SK-N-SH (cell line): ENCODE measurements around the gene AGO1. TPM values are rescaled to one million over a fixed set of nuclear protein-coding genes. Genes with fewer than 3 reads are reported as not detected.

Experiments used
- CTCF ChIA-PET: fragments of 300-600, 350-600 bp; formaldehyde crosslinking; extraction: SDS; loops from one replicate; lab custom pipeline; 2021; lab: Yijun Ruan, JAX
- POLR2A ChIA-PET: fragments of 350-600 bp; sonication (Branson Sonifier 250); formaldehyde crosslinking; extraction: SDS; loops from one replicate; lab custom pipeline; 2020; ENCODE audit warnings: antibody characterized with exemption, inconsistent platforms; lab: Yijun Ruan, JAX
- DNase-seq: peaks from one replicate; pipeline ENCODE4 v3.0.0; 2012
- H2AFZ ChIP-seq: fragments of 200-600 bp; sonication (generic); 2 replicates; pipeline ENCODE4 v1.8.1; 2016; ENCODE audit warnings: antibody characterized with exemption, mild to moderate bottlenecking, low read depth
- H3F3A ChIP-seq: fragments of 200-600 bp; sonication (generic); replicated peaks from 2 replicates; pipeline ENCODE3; 2016; ENCODE audit warnings: antibody characterized with exemption, mild to moderate bottlenecking; ENCODE audit not compliant: insufficient read depth
- H3K27ac ChIP-seq, 2 experiments: fragments of 200-500 bp in 1 of 2; fragments of 200-600 bp in 1 of 2; sonication (Bioruptor generic) in 1 of 2; sonication (generic), shearing (Covaris generic) in 1 of 2; 2 replicates each; pipeline versions ENCODE4 v1.5.1 to v1.6.1; 2014 to 2016; ENCODE audit warnings: low read depth in 2 of 2, inconsistent platforms in 1 of 2, low read length in 1 of 2, mild to moderate bottlenecking in 1 of 2, mixed read lengths in 1 of 2
- H3K27me3 ChIP-seq: fragments of 200-600 bp; sonication (generic), shearing (Covaris generic); 2 replicates; pipeline ENCODE4 v1.6.1; 2016; ENCODE audit warnings: mixed run types; ENCODE audit not compliant: insufficient read depth
- H3K36me3 ChIP-seq, 2 experiments: fragments of 200-500 bp in 1 of 2; fragments of 200-600 bp in 1 of 2; sonication (Bioruptor generic) in 1 of 2; sonication (generic) in 1 of 2; replicated peaks in 1 of 2; 2 replicates each; pipeline versions ENCODE3 to v1.5.1; 2014 to 2016; ENCODE audit warnings: low read length in 1 of 2, mild to moderate bottlenecking in 1 of 2; ENCODE audit not compliant: insufficient read depth in 2 of 2, control insufficient read depth in 1 of 2
- H3K4me1 ChIP-seq, 2 experiments: fragments of 200-500 bp in 1 of 2; fragments of 200-600 bp in 1 of 2; sonication (Bioruptor generic) in 1 of 2; sonication (generic), shearing (Covaris generic) in 1 of 2; 2 replicates each; pipeline versions ENCODE4 v1.5.1 to v1.6.1; 2014 to 2016; ENCODE audit warnings: low read depth in 1 of 2, low read length in 1 of 2, mixed run types in 1 of 2; ENCODE audit not compliant: insufficient read depth in 2 of 2, control insufficient read depth in 1 of 2
- H3K4me2 ChIP-seq: fragments of 200-600 bp; sonication (generic), shearing (Covaris generic); 2 replicates; pipeline ENCODE4 v1.6.1; 2017; ENCODE audit warnings: mixed run types
- H3K4me3 ChIP-seq, 2 experiments: fragments of 200-500 bp in 1 of 2; fragments of 200-600 bp in 1 of 2; sonication (Bioruptor generic) in 1 of 2; sonication (generic), shearing (Covaris generic) in 1 of 2; 2 replicates each; pipeline versions ENCODE4 v1.5.1 to v1.8.1; 2014 to 2016; ENCODE audit warnings: low read depth in 2 of 2, inconsistent platforms in 1 of 2, low read length in 1 of 2, mild to moderate bottlenecking in 1 of 2, mixed read lengths in 1 of 2, moderate library complexity in 1 of 2
- H3K79me2 ChIP-seq: fragments of 200-600 bp; sonication (generic); 2 replicates; pipeline ENCODE4 v1.8.1; 2017; ENCODE audit warnings: mild to moderate bottlenecking; ENCODE audit not compliant: insufficient read depth
- H3K9ac ChIP-seq: fragments of 200-600 bp; sonication (generic); 2 replicates; pipeline ENCODE4 v1.6.1; 2017; ENCODE audit warnings: mixed run types
- H3K9me2 ChIP-seq: fragments of 200-600 bp; sonication (generic); 2 replicates; pipeline ENCODE4 v1.6.1; 2017; ENCODE audit warnings: mixed run types
- H3K9me3 ChIP-seq: fragments of 200-600 bp; sonication (generic); 2 replicates; pipeline ENCODE4 v1.6.1; 2017; ENCODE audit warnings: mixed run types, mild to moderate bottlenecking, moderate library complexity
- H4K20me1 ChIP-seq: fragments of 200-600 bp; sonication (generic); 2 replicates; pipeline ENCODE4 v1.6.1; 2017; ENCODE audit warnings: mild to moderate bottlenecking, mixed run types; ENCODE audit not compliant: insufficient read depth
- ELF1 ChIP-seq: IDR thresholded peaks from 2 replicates; pipeline ENCODE4 v1.4.0; 2012
- EZH2phosphoT487 ChIP-seq: fragments of 200-600 bp; sonication (generic); IDR thresholded peaks from 2 replicates; pipeline ENCODE4 v1.6.1; 2017; ENCODE audit warnings: low read depth, mixed run types, mild to moderate bottlenecking, antibody characterized with exemption, moderate library complexity, borderline replicate concordance
- FOXJ3 ChIP-seq: sonication (generic); formaldehyde crosslinking; IDR thresholded peaks from 2 replicates; pipeline ENCODE4 v1.5.1; 2020; ENCODE audit warnings: mild to moderate bottlenecking, missing genetic modification reagents
- FOXM1 ChIP-seq: IDR thresholded peaks from 2 replicates; pipeline ENCODE4 v1.4.0; 2012; ENCODE audit warnings: low read depth, mild to moderate bottlenecking
- GABPA ChIP-seq: IDR thresholded peaks from 2 replicates; pipeline ENCODE4 v1.4.0; 2012; ENCODE audit warnings: low read depth, mild to moderate bottlenecking
- GATA2 ChIP-seq: sonication (generic); formaldehyde crosslinking; IDR thresholded peaks from 2 replicates; pipeline ENCODE4 v1.5.0; 2020; ENCODE audit warnings: mild to moderate bottlenecking, missing genetic modification reagents
- JUND ChIP-seq: IDR thresholded peaks from 2 replicates; pipeline ENCODE4 v1.4.0; 2012
- MAX ChIP-seq: IDR thresholded peaks from 2 replicates; pipeline ENCODE4 v1.4.0; 2012; ENCODE audit warnings: low read depth
- NRF1 ChIP-seq: IDR thresholded peaks from 2 replicates; pipeline ENCODE4 v1.6.1; 2012; ENCODE audit warnings: low read depth, mild to moderate bottlenecking, low read length
- PBX3 ChIP-seq: IDR thresholded peaks from 2 replicates; pipeline ENCODE4; 2012
- RAD21 ChIP-seq: IDR thresholded peaks from 2 replicates; pipeline ENCODE4 v1.6.1; 2012; ENCODE audit warnings: mild to moderate bottlenecking, low read length
- RCOR1 ChIP-seq: fragments of 150-350 bp; IDR thresholded peaks from 2 replicates; pipeline ENCODE4 v1.6.1; 2017; ENCODE audit warnings: antibody characterized with exemption, low read length
- RFX5 ChIP-seq: IDR thresholded peaks from 2 replicates; pipeline ENCODE4 v1.6.1; 2012; ENCODE audit warnings: mild to moderate bottlenecking, improper control_type of control experiment, low read length
- RXRA ChIP-seq: IDR thresholded peaks from 2 replicates; pipeline ENCODE4 v1.4.0; 2012; ENCODE audit warnings: low read depth, mild to moderate bottlenecking, borderline replicate concordance
- SIN3A ChIP-seq: IDR thresholded peaks from 2 replicates; pipeline ENCODE4 v1.6.1; 2012; ENCODE audit warnings: low read depth, mild to moderate bottlenecking, low read length, moderate library complexity, borderline replicate concordance
- TCF12 ChIP-seq: IDR thresholded peaks from 2 replicates; pipeline ENCODE4 v1.4.0; 2012
- USF2 ChIP-seq: fragments of 150-350 bp; IDR thresholded peaks from 2 replicates; pipeline ENCODE4 v1.6.1; 2017; ENCODE audit warnings: antibody characterized with exemption, low read length, low read depth, borderline replicate concordance
- ZBTB33 ChIP-seq: IDR thresholded peaks from 2 replicates; pipeline ENCODE4 v1.4.0; 2012; ENCODE audit warnings: low read depth, borderline replicate concordance
- WGBS: methylation state at CpG from one replicate; pipeline ENCODE4 v1.1.6; 2017; ENCODE audit warnings: low lambda C conversion rate; 5-methylcytosine and 5-hydroxymethylcytosine counted together
- polyA plus RNA-seq, 3 experiments: library from polyadenylated mRNA; depleted of rRNA; stranded (reverse); fragments of >200 nt; gene quantifications; 2 replicates each; pipeline ENCODE4 v1.2.3, GENCODE V29; 2012

The AGO1 gene
- polyA plus RNA-seq, 1 of the 3 experiments (the other 2 are of a cell fraction): 7.8 TPM

GRCh38 chr1:35924838-35925237, 41.8 kb downstream of the AGO1 start:
- no peak overlapping the region for H3K4me2 ChIP-seq
- no peak overlapping the region for H3K27ac ChIP-seq
- H3K27me3 ChIP-seq: no peaks in the 10 kb centered on the region
- H3K4me1 ChIP-seq: peaks cover 0 to 8% of the 10 kb centered on the region in 2 experiments; a peak in 2 of 4 replicates
- H4K20me1 ChIP-seq: no peaks in the 10 kb centered on the region
- no peak overlapping the region for H3K9ac ChIP-seq
- H3F3A ChIP-seq: peaks cover 3% of the 10 kb centered on the region
- no peak for TF ChIP-seq USF2
- TF ChIP-seq FOXJ3 (CRISPR knock-in tag): no peak
- TF ChIP-seq SIN3A: no peak
- TF ChIP-seq PBX3: no peak
- TF ChIP-seq ZBTB33: no peak
- no peak for TF ChIP-seq EZH2phosphoT487
- no peak for TF ChIP-seq RXRA
- no peak for TF ChIP-seq TCF12
- no peak for TF ChIP-seq ELF1
- no peak for TF ChIP-seq JUND
- no peak for TF ChIP-seq RFX5
- no peak for TF ChIP-seq RCOR1
- no peak for TF ChIP-seq RAD21
- TF ChIP-seq MAX: no peak
- TF ChIP-seq NRF1: no peak
- no peak for TF ChIP-seq GATA2 (CRISPR knock-in tag)
- TF ChIP-seq GABPA: no peak
- TF ChIP-seq FOXM1: no peak
- H3K9me3 ChIP-seq: no peaks in the 10 kb centered on the region
- DNase-seq: no peak
- H3K9me2 ChIP-seq: no peaks in the 10 kb centered on the region
- 92% methylated on average over 1 of the region's 1 CpG for WGBS
- no peak overlapping the region for H2AFZ ChIP-seq
- no peak overlapping the region for H3K4me3 ChIP-seq
- H3K79me2 ChIP-seq: peaks cover 3% of the 10 kb centered on the region; the same call in 1 of the 2 replicates
- peaks cover 13 to 37% of the 10 kb centered on the region in 2 experiments for H3K36me3 ChIP-seq
- CTCF ChIA-PET: no interaction called here
- POLR2A ChIA-PET: no interaction called here
